ENCODE results near the gene PTBP2. TPM values are rescaled to one million over a fixed set of nuclear protein-coding genes. Genes with fewer than 3 reads are reported as not detected.

PTBP2 gene
- total and polyA plus RNA-seq, 2 experiments from 2014 or later = 8.3 to 9.6 TPM

GRCh38 chr1:96730574-96731298 lies 9.2 kb downstream of the PTBP2 start:
- Histone ChIP-seq H3K4me3 (no peak overlapping the region), H3K9ac (no peak overlapping the region), H3F3A (ENCODE audit: insufficient read depth) (no peaks in the 10 kb centered on the region), H4K20me1 (ENCODE audit: insufficient read depth) (peaks cover 6% of the 10 kb centered on the region; the same call in 1 of the 2 replicates), H2AFZ (no peak overlapping the region), H3K9me2 (ENCODE audit: insufficient read depth) (no peaks in the 10 kb centered on the region), H3K4me1 (ENCODE audit: insufficient read depth) (no peaks in the 10 kb centered on the region), H3K79me2 (ENCODE audit: insufficient read depth) (peaks cover 100% of the 10 kb centered on the region), H3K9me3 (ENCODE audit: low read depth) (no peaks in the 10 kb centered on the region), H3K36me3 (ENCODE audit: low read depth) (peaks cover 20% of the 10 kb centered on the region), H3K4me2 (ENCODE audit: unreplicated experiment) (no peak overlapping the region), H3K27me3 (replicated peaks; ENCODE audit: insufficient read depth) (no peaks in the 10 kb centered on the region), H3K27ac (no peak overlapping the region)
- TF ChIP-seq EZH2phosphoT487 (IDR thresholded peaks at IDR 0.05; ENCODE audit: insufficient read depth, low read depth) (no peak), EZH2 (IDR thresholded peaks at IDR 0.05; ENCODE audit: insufficient read depth, poor library complexity, severe bottlenecking) (no peak)
- peak; percentile 40 for DNase-seq
- in situ Hi-C loops (cut with MboI) = no loop called here
- 82 to 90% methylated on average over 4 of the region's 4 CpGs for WGBS, 2 experiments (ENCODE audit: low coverage in 1 of 2, low lambda C conversion rate in 2 of 2, missing lambda C conversion rate in 2 of 2)

GRCh38 chr1:96741335-96741734 lies 19.8 kb downstream of the PTBP2 start:
- Histone ChIP-seq H3K4me2 (ENCODE audit: unreplicated experiment) (no peak overlapping the region), H3K36me3 (ENCODE audit: low read depth) (peaks cover 19% of the 10 kb centered on the region), H3F3A (ENCODE audit: insufficient read depth) (no peaks in the 10 kb centered on the region), H3K4me3 (no peak overlapping the region), H3K9me3 (ENCODE audit: low read depth) (no peaks in the 10 kb centered on the region), H4K20me1 (ENCODE audit: insufficient read depth) (0 out of 2 replicates have a peak, but pooled peaks cover 9% of the 10 kb centered on the region), H3K4me1 (ENCODE audit: insufficient read depth) (no peaks in the 10 kb centered on the region), H2AFZ (no peak overlapping the region), H3K9me2 (ENCODE audit: insufficient read depth) (no peaks in the 10 kb centered on the region), H3K9ac (no peak overlapping the region), H3K79me2 (ENCODE audit: insufficient read depth) (peaks cover 100% of the 10 kb centered on the region), H3K27ac (no peak overlapping the region), H3K27me3 (replicated peaks; ENCODE audit: insufficient read depth) (no peaks in the 10 kb centered on the region)
- DNase-seq = peak; percentile 10
- in situ Hi-C loops (cut with MboI) = no loop called here
- 85% methylated on average over 5 of the region's 5 CpGs for WGBS, 2 experiments (ENCODE audit: low coverage in 1 of 2, low lambda C conversion rate in 2 of 2, missing lambda C conversion rate in 2 of 2)
- TF ChIP-seq EZH2phosphoT487 (IDR thresholded peaks at IDR 0.05; ENCODE audit: insufficient read depth, low read depth) (no peak), EZH2 (IDR thresholded peaks at IDR 0.05; ENCODE audit: insufficient read depth, poor library complexity, severe bottlenecking) (no peak)

DNA sequence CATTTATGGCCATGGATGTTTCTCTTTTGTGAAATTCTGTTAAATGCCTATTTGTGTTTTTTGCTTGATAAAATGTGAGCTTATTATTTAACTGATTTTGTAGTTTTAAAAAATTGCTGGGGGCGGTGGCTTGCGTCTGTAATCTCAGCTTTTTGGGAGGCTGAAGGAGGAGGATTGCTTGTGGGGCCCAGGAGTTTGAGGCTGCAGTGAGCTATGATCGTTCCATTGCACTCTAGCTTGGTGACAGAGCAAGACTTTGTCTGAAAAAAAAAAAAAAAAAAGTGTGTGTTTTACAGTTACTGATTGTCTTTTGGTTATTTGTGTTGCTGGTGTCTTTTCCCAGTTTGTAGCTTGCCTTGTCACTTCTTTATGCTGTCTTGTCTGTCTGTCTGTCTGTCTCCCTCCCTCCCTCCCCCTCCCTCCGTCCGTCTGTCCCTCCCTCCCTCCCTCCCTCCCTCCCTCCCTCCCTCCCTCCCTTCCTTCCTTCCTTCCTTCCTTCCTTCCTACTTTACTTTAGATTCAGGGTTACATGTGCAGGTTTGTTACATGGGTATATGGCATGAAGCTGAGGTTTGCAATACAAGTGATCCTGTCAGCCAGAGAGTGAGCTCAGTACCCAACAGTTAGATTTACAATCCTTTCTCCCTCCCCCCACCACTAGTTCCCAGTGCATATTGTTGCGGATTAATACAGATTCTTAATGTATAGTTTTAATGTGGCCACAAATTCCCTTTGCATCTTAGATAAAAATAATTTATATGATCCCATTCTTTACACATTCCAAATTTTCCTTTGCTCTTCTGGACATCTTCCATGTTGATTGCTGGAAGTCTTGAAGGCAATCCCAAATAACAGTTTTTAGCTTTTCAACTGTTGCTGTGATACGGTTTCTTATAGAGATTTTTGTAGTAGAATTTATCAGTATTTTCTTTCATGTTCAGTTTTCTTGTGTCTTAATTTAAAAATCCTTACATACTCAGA lies 25.1 kb downstream of the PTBP2 start:
- Histone ChIP-seq H3K4me2 (ENCODE audit: unreplicated experiment) (no peak overlapping the region), H3K4me3 (no peak overlapping the region), H3K9ac (no peak overlapping the region), H3K27me3 (replicated peaks; ENCODE audit: insufficient read depth) (no peaks in the 10 kb centered on the region), H3K27ac (no peak overlapping the region), H3K9me2 (ENCODE audit: insufficient read depth) (no peaks in the 10 kb centered on the region), H4K20me1 (ENCODE audit: insufficient read depth) (peaks cover 10% of the 10 kb centered on the region), H3F3A (ENCODE audit: insufficient read depth) (no peaks in the 10 kb centered on the region), H3K9me3 (ENCODE audit: low read depth) (no peaks in the 10 kb centered on the region), H2AFZ (no peak overlapping the region), H3K36me3 (ENCODE audit: low read depth) (peaks cover 15% of the 10 kb centered on the region), H3K79me2 (ENCODE audit: insufficient read depth) (peaks cover 98% of the 10 kb centered on the region), H3K4me1 (ENCODE audit: insufficient read depth) (peaks cover 17% of the 10 kb centered on the region; the same call in 1 of the 2 replicates)
- in situ Hi-C loops (cut with MboI) = no loop called here
- DNase-seq = no peak
- 73 to 78% methylated on average over 5 to 7 of the region's 7 CpGs for WGBS, 2 experiments (ENCODE audit: low coverage in 1 of 2, low lambda C conversion rate in 2 of 2, missing lambda C conversion rate in 2 of 2)
- TF ChIP-seq EZH2 (IDR thresholded peaks at IDR 0.05; ENCODE audit: insufficient read depth, poor library complexity, severe bottlenecking) (no peak), EZH2phosphoT487 (IDR thresholded peaks at IDR 0.05; ENCODE audit: insufficient read depth, low read depth) (no peak)

DNA sequence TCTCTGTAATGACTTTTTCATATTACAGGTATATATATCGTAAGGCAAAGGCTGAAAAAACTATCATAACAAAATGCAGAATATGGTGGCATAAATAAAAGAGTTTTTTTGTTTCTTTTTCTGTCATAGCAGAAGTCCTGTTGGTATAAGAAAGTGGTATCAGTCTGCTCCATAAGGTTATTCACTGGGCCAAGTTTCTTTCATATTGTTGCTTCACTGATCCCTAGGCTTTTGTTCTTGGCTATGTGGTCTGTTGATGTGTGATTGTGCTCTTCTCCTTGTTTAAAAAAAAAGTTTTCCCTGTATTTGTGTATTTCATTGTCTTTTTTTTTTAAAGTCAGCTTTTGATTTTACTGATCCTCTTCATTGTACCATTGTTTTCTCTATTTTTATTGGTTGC lies 26.0 kb downstream of the PTBP2 start:
- Histone ChIP-seq H3K4me1 (ENCODE audit: insufficient read depth) (peaks cover 17% of the 10 kb centered on the region; the same call in 1 of the 2 replicates), H3K36me3 (ENCODE audit: low read depth) (peaks cover 22% of the 10 kb centered on the region), H3K9me2 (ENCODE audit: insufficient read depth) (no peaks in the 10 kb centered on the region), H2AFZ (no peak overlapping the region), H3K27ac (no peak overlapping the region), H4K20me1 (ENCODE audit: insufficient read depth) (peaks cover 10% of the 10 kb centered on the region), H3K9ac (no peak overlapping the region), H3K27me3 (replicated peaks; ENCODE audit: insufficient read depth) (no peaks in the 10 kb centered on the region), H3K79me2 (ENCODE audit: insufficient read depth) (peaks cover 98% of the 10 kb centered on the region), H3K4me3 (no peak overlapping the region), H3F3A (ENCODE audit: insufficient read depth) (no peaks in the 10 kb centered on the region), H3K4me2 (ENCODE audit: unreplicated experiment) (no peak overlapping the region), H3K9me3 (ENCODE audit: low read depth) (no peaks in the 10 kb centered on the region)
- TF ChIP-seq EZH2phosphoT487 (IDR thresholded peaks at IDR 0.05; ENCODE audit: insufficient read depth, low read depth) (no peak), EZH2 (IDR thresholded peaks at IDR 0.05; ENCODE audit: insufficient read depth, poor library complexity, severe bottlenecking) (no peak)
- in situ Hi-C loops (cut with MboI) = no loop called here
- 98 to 100% methylated on average over 1 of the region's 1 CpG for WGBS, 2 experiments (ENCODE audit: low coverage in 1 of 2, low lambda C conversion rate in 2 of 2, missing lambda C conversion rate in 2 of 2)
- DNase-seq = no peak

Measured in GM23248 (cell line).